Uterus (tissue), 2 donors: ENCODE data around the gene ZNF524.

ENCODE experiments used
- CTCF ChIP-seq, 4 experiments: fragments of 200-600 bp in 2 of 4; fragments of 450-650 bp in 2 of 4; sonication (generic) in 2 of 4; IDR thresholded peaks; one replicate each; pipeline ENCODE4 v1.5.1; 2016 to 2019; ENCODE audit warnings: antibody characterized with exemption in 4 of 4, mild to moderate bottlenecking in 2 of 4, moderate library complexity in 1 of 4
- POLR2A ChIP-seq, 2 donors: fragments of 450-650 bp; IDR thresholded peaks; one replicate each; pipeline ENCODE4 v1.6.1; 2016; ENCODE audit warnings: antibody characterized with exemption in 2 of 2, mild to moderate bottlenecking in 1 of 2, moderate library complexity in 1 of 2

GRCh38 chr19:55650602-55651230, 50.6 kb downstream of the ZNF524 start:
- TF ChIP-seq CTCF (IDR thresholded peaks at IDR 0.05) (no peak), POLR2A (IDR thresholded peaks at IDR 0.05) (no peak)
